Stomach (tissue), 4 donors: ENCODE measurements around the gene ACTR6.

Source experiments
- CTCF ChIP-seq, 7 experiments: fragments of 450-650 bp in 4 of 7; fragments of 200-600 bp in 3 of 7; sonication (generic) in 3 of 7; IDR thresholded peaks; one replicate each; pipeline ENCODE4 v1.5.1; 2016 to 2019; ENCODE audit warnings: antibody characterized with exemption in 7 of 7, control low read depth in 2 of 7, mild to moderate bottlenecking in 1 of 7
- EP300 ChIP-seq: sonication (generic); formaldehyde crosslinking; IDR thresholded peaks from one replicate; pipeline ENCODE4 v1.6.1; 2017; ENCODE audit warnings: antibody characterized with exemption
- POLR2A ChIP-seq, 4 donors: fragments of 450-650 bp; IDR thresholded peaks; one replicate each; pipeline ENCODE4 v1.6.1; 2016; ENCODE audit warnings: antibody characterized with exemption in 4 of 4, control low read depth in 2 of 4, mild to moderate bottlenecking in 1 of 4, moderate library complexity in 1 of 4
- POLR2AphosphoS5 ChIP-seq, 3 donors: sonication (generic); formaldehyde crosslinking; IDR thresholded peaks; one replicate each; pipeline ENCODE4 v1.6.1; 2016; ENCODE audit warnings: antibody characterized with exemption in 3 of 3

DNA sequence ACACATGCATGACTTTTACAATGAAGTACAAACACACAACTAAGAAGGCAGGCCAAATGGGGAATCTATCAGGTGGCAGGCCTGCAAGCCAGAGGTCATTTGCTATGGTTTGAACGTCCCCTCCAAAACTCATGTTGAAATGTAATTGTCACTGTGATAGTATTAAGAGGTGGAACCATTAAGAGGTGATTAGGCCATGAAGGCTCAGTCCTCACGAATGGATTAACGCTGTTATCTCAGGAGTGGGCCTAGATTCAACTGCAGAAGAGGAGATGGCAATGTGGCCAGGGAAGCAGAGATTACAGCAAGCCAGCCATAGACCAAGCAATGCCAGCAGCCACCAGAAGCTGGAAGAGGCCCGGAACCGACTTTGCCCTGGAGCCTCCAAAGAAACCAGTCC is 13.5 kb upstream of the ACTR6 start:
- TF ChIP-seq EP300 (no peak), CTCF (IDR thresholded peaks at IDR 0.05) (no peak), POLR2AphosphoS5 (IDR thresholded peaks at IDR 0.05) (no peak), POLR2A (IDR thresholded peaks at IDR 0.05) (no peak)
